Hepatocyte (in vitro differentiated cells): ENCODE measurements around the gene GRID1. TPM values are rescaled to one million over a fixed set of nuclear protein-coding genes. Genes with fewer than 3 reads are reported as not detected.

Source experiments
- DNase-seq: peaks from one replicate; pipeline ENCODE4 v3.0.0-alpha.2; 2016; ENCODE audit warnings: low spot score
- H2AFZ ChIP-seq: fragments of 200-600 bp; sonication (generic); 2 replicates; pipeline ENCODE4 v1.6.0; 2016; ENCODE audit warnings: antibody characterized with exemption, mild to moderate bottlenecking
- H3K27ac ChIP-seq: fragments of 200-600 bp; sonication (generic); 2 replicates; pipeline ENCODE4 v1.5.1; 2016; ENCODE audit warnings: mild to moderate bottlenecking
- H3K27me3 ChIP-seq: fragments of 200-600 bp; sonication (generic); 2 replicates; pipeline ENCODE4 v1.6.1; 2016
- H3K36me3 ChIP-seq: fragments of 200-600 bp; sonication (generic); replicated peaks from 2 replicates; pipeline ENCODE4 v1.5.1; 2016; ENCODE audit warnings: low read depth; ENCODE audit not compliant: insufficient read depth
- H3K4me1 ChIP-seq: fragments of 200-600 bp; sonication (generic); 2 replicates; pipeline ENCODE4 v1.5.1; 2016; ENCODE audit warnings: mild to moderate bottlenecking, moderate library complexity; ENCODE audit not compliant: insufficient read depth
- H3K4me2 ChIP-seq: fragments of 200-600 bp; sonication (generic); 2 replicates; pipeline ENCODE4 v1.6.0; 2016
- H3K4me3 ChIP-seq: fragments of 200-600 bp; sonication (generic); 2 replicates; pipeline ENCODE4 v1.5.1; 2016; ENCODE audit warnings: mild to moderate bottlenecking
- H3K79me2 ChIP-seq: fragments of 200-600 bp; sonication (generic); 2 replicates; pipeline ENCODE4 v1.6.0; 2017; ENCODE audit warnings: mild to moderate bottlenecking
- H3K9me2 ChIP-seq: fragments of 200-600 bp; sonication (generic); replicated peaks from 2 replicates; pipeline ENCODE4 v1.6.0; 2017; ENCODE audit warnings: mild to moderate bottlenecking; ENCODE audit not compliant: insufficient read depth
- H3K9me3 ChIP-seq: fragments of 200-600 bp; sonication (generic); 2 replicates; pipeline ENCODE4 v1.5.1; 2016; ENCODE audit warnings: low read depth, mild to moderate bottlenecking
- H4K20me1 ChIP-seq: fragments of 200-600 bp; sonication (generic); 2 replicates; pipeline ENCODE4 v1.6.0; 2016; ENCODE audit warnings: mild to moderate bottlenecking; ENCODE audit not compliant: insufficient read depth, poor library complexity, severe bottlenecking
- CTCF ChIP-seq: fragments of 200-600 bp; sonication (generic); IDR thresholded peaks from 2 replicates; pipeline ENCODE4 v1.5.1; 2016; ENCODE audit warnings: antibody characterized with exemption, mild to moderate bottlenecking; ENCODE audit not compliant: poor library complexity
- EZH2 ChIP-seq: fragments of 200-600 bp; sonication (generic); IDR thresholded peaks from 2 replicates; pipeline ENCODE4 v1.6.1; 2016; ENCODE audit warnings: antibody characterized with exemption, mild to moderate bottlenecking, borderline replicate concordance
- EZH2phosphoT487 ChIP-seq: fragments of 200-600 bp; sonication (generic); IDR thresholded peaks from one replicate; pipeline ENCODE4 v1.6.1; 2018; ENCODE audit warnings: antibody characterized with exemption, mild to moderate bottlenecking, low read depth, moderate library complexity; ENCODE audit not compliant: unreplicated experiment, severe bottlenecking
- WGBS: methylation state at CpG from one replicate; pipeline ENCODE4 v1.1.6; 2016; ENCODE audit warnings: low lambda C conversion rate; ENCODE audit errors: missing lambda C conversion rate; 5-methylcytosine and 5-hydroxymethylcytosine counted together
- polyA plus RNA-seq: library from polyadenylated mRNA; unstranded; fragments of >200 nt; fragmentation: Nextera tagmentation; extraction: Ambion mirVana; gene quantifications from 2 replicates; pipeline ENCODE4 v1.2.1, GENCODE V29; 2016
- total RNA-seq: library from RNA; depleted of rRNA; stranded (reverse); fragments of >200 nt; gene quantifications from 2 replicates; pipeline ENCODE4 v1.2.3, GENCODE V29; 2014

Gene GRID1
- total and polyA plus RNA-seq, 2 experiments from 2014 or later, result 0.07 to 0.37 TPM

- TF ChIP-seq EZH2phosphoT487 (no peak), CTCF (no peak), EZH2 (no peak)
- H3K9me2 ChIP-seq, result no peaks in the 10 kb centered on the region
- no peak overlapping the region for H3K4me3 ChIP-seq
- no peak overlapping the region for H2AFZ ChIP-seq
- DNase-seq, result peak; percentile 13
- WGBS, result 72% methylated on average over 8 of the region's 8 CpGs
- H3K27ac ChIP-seq, result no peak overlapping the region
- no peaks in the 10 kb centered on the region for H4K20me1 ChIP-seq
- no peaks in the 10 kb centered on the region for H3K9me3 ChIP-seq
- H3K4me2 ChIP-seq, result no peak overlapping the region
- H3K4me1 ChIP-seq, result no peaks in the 10 kb centered on the region
- H3K79me2 ChIP-seq, result no peaks in the 10 kb centered on the region
- no peaks in the 10 kb centered on the region for H3K27me3 ChIP-seq
- H3K36me3 ChIP-seq, result no peaks in the 10 kb centered on the region
These were observed 142.1 kb downstream of the GRID1 start for GRCh38 chr10:86224354-86225102.

- DNase-seq, result no peak
- Histone ChIP-seq H3K79me2 (no peaks in the 10 kb centered on the region), H3K36me3 (no peaks in the 10 kb centered on the region), H4K20me1 (no peaks in the 10 kb centered on the region), H3K27ac (no peak overlapping the region), H3K4me1 (no peaks in the 10 kb centered on the region), H3K27me3 (no peaks in the 10 kb centered on the region), H3K9me2 (no peaks in the 10 kb centered on the region), H2AFZ (no peak overlapping the region), H3K4me3 (no peak overlapping the region), H3K4me2 (no peak overlapping the region), H3K9me3 (no peaks in the 10 kb centered on the region)
- 86% methylated on average over 3 of the region's 3 CpGs for WGBS
- TF ChIP-seq EZH2phosphoT487 (no peak), EZH2 (no peak), CTCF (no peak)
These were observed 143.3 kb downstream of the GRID1 start for GRCh38 chr10:86223256-86223655.

- WGBS, result 85% methylated on average over 3 of the region's 3 CpGs
- no peak for DNase-seq
- no peaks in the 10 kb centered on the region for H3K36me3 ChIP-seq
- no peak overlapping the region for H3K4me2 ChIP-seq
- no peaks in the 10 kb centered on the region for H3K9me2 ChIP-seq
- H3K79me2 ChIP-seq, result no peaks in the 10 kb centered on the region
- no peaks in the 10 kb centered on the region for H3K9me3 ChIP-seq
- H3K4me1 ChIP-seq, result no peaks in the 10 kb centered on the region
- H3K27me3 ChIP-seq, result no peaks in the 10 kb centered on the region
- no peak for TF ChIP-seq EZH2phosphoT487
- TF ChIP-seq EZH2, result no peak
- TF ChIP-seq CTCF, result no peak
- no peaks in the 10 kb centered on the region for H4K20me1 ChIP-seq
- H2AFZ ChIP-seq, result no peak overlapping the region
- H3K27ac ChIP-seq, result no peak overlapping the region
- no peak overlapping the region for H3K4me3 ChIP-seq
These were observed 143.9 kb downstream of the GRID1 start for GRCh38 chr10:86222687-86223086.
